OCI-LY7 (cell line): Measurements from ENCODE around the gene MTCH2. TPM values are rescaled to one million over a fixed set of nuclear protein-coding genes. Genes with fewer than 3 reads are reported as not detected.

ENCODE experiments used
- BruUV-seq: library from RNA; stranded (reverse); fragments of 400-500 nt; replicated peaks from 2 replicates; lab custom pipeline; 2021; lab: Mats Ljungman, UMichigan
- CTCF ChIA-PET: fragments of 300-600 bp; sonication (Branson Sonifier 250); formaldehyde crosslinking; loops from one replicate; lab custom pipeline; 2022; ENCODE audit warnings: antibody characterized with exemption; ENCODE audit not compliant: unreplicated experiment; lab: Charles Lee
- POLR2A ChIA-PET: fragments of 300-600 bp; sonication (Branson Sonifier 250); formaldehyde crosslinking; loops from one replicate; lab custom pipeline; 2022; ENCODE audit warnings: antibody characterized with exemption; lab: Charles Lee
- DNase-seq: peaks from one replicate; pipeline ENCODE4 v3.0.0-alpha.2; 2015; ENCODE audit warnings: low spot score
- H2AFZ ChIP-seq: fragments of 200-600 bp; sonication (generic), shearing (Covaris generic); 2 replicates; pipeline ENCODE4 v1.6.1; 2014; ENCODE audit warnings: mild to moderate bottlenecking, antibody characterized with exemption, low read length, moderate library complexity
- H3K27ac ChIP-seq: fragments of 200-600 bp; sonication (generic); 2 replicates; pipeline ENCODE4 v1.5.1; 2014; ENCODE audit warnings: mixed run types, low read depth, mild to moderate bottlenecking, moderate library complexity, low read length, inconsistent platforms; ENCODE audit not compliant: poor library complexity, severe bottlenecking
- H3K36me3 ChIP-seq: fragments of 200-600 bp; sonication (generic); 2 replicates; pipeline ENCODE4 v1.6.1; 2014; ENCODE audit warnings: mild to moderate bottlenecking, antibody characterized with exemption, low read length, moderate library complexity, mixed read lengths; ENCODE audit not compliant: insufficient read depth
- H3K4me1 ChIP-seq: fragments of 200-600 bp; sonication (generic); 2 replicates; pipeline ENCODE4 v1.5.1; 2014; ENCODE audit warnings: mild to moderate bottlenecking, low read length; ENCODE audit not compliant: insufficient read depth, poor library complexity, severe bottlenecking
- H3K4me2 ChIP-seq: fragments of 200-600 bp; sonication (generic); 2 replicates; pipeline ENCODE4 v1.6.1; 2014; ENCODE audit warnings: mild to moderate bottlenecking, low read length
- H3K4me3 ChIP-seq: fragments of 200-600 bp; sonication (generic); 2 replicates; pipeline ENCODE4 v1.5.1; 2014; ENCODE audit warnings: mild to moderate bottlenecking, low read depth, low read length; ENCODE audit not compliant: poor library complexity, severe bottlenecking
- H3K79me2 ChIP-seq: fragments of 200-600 bp; sonication (generic); 2 replicates; pipeline ENCODE4 v1.6.1; 2016; ENCODE audit warnings: low read depth, mild to moderate bottlenecking, low read length, moderate library complexity, mixed read lengths; ENCODE audit not compliant: insufficient read depth
- H3K9me2 ChIP-seq: fragments of 200-600 bp; sonication (generic); 2 replicates; pipeline ENCODE4 v1.6.1; 2016; ENCODE audit warnings: mild to moderate bottlenecking, low read length, mixed read lengths; ENCODE audit not compliant: insufficient read depth
- H3K9me3 ChIP-seq: fragments of 200-600 bp; sonication (generic); 2 replicates; pipeline ENCODE4 v1.6.1; 2014; ENCODE audit warnings: mild to moderate bottlenecking, mixed run types, low read length, mixed read lengths
- H4K20me1 ChIP-seq: fragments of 200-600 bp; sonication (generic); 2 replicates; pipeline ENCODE4 v1.6.1; 2014; ENCODE audit warnings: mild to moderate bottlenecking, antibody characterized with exemption, low read length, moderate library complexity, mixed read lengths; ENCODE audit not compliant: insufficient read depth
- EZH2phosphoT487 ChIP-seq: fragments of 200-600 bp; sonication (generic); IDR thresholded peaks from 2 replicates; pipeline ENCODE4 v1.6.1; 2018; ENCODE audit warnings: low read depth, borderline replicate concordance, mild to moderate bottlenecking, mixed run types, antibody characterized with exemption, low read length, moderate library complexity, mixed read lengths
- intact Hi-C: fragments of 100-400 bp; cut with micrococcal nuclease; formaldehyde crosslinking; loops from one replicate; pipeline ENCODE4 v1.10.0; 2022; ENCODE audit not compliant: unreplicated experiment
- total RNA-seq, 2 experiments: library from RNA; depleted of rRNA in 1 of 2; stranded (reverse); fragments of >200 nt in 1 of 2; shearing (Covaris generic) in 1 of 2; gene quantifications; 2 replicates each; pipeline ENCODE4 v1.2.3, GENCODE V29; 2014 to 2022
- TF ChIP-seq, protein P1 (sequence below): fragments of 200-600 bp; sonication (generic); conservative IDR thresholded peaks from 2 replicates; pipeline ENCODE4 v1.5.1; 2014; ENCODE audit warnings: mild to moderate bottlenecking, antibody characterized with exemption, low read length, moderate library complexity, mixed read lengths

The MTCH2 gene
- total RNA-seq, 2 experiments from 2014 or later: 64.8 to 119 TPM

GRCh38 chr11:47589977-47590861 is 52.1 kb downstream of the MTCH2 start:
- TF ChIP-seq EZH2phosphoT487: no peak
- TF ChIP-seq, protein P1, sequence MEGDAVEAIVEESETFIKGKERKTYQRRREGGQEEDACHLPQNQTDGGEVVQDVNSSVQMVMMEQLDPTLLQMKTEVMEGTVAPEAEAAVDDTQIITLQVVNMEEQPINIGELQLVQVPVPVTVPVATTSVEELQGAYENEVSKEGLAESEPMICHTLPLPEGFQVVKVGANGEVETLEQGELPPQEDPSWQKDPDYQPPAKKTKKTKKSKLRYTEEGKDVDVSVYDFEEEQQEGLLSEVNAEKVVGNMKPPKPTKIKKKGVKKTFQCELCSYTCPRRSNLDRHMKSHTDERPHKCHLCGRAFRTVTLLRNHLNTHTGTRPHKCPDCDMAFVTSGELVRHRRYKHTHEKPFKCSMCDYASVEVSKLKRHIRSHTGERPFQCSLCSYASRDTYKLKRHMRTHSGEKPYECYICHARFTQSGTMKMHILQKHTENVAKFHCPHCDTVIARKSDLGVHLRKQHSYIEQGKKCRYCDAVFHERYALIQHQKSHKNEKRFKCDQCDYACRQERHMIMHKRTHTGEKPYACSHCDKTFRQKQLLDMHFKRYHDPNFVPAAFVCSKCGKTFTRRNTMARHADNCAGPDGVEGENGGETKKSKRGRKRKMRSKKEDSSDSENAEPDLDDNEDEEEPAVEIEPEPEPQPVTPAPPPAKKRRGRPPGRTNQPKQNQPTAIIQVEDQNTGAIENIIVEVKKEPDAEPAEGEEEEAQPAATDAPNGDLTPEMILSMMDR: no peak
- Histone ChIP-seq H3K36me3 (peaks cover 12% of the 10 kb centered on the region), H3K4me2 (no peak overlapping the region), H3K9me2 (no peaks in the 10 kb centered on the region), H3K9me3 (no peaks in the 10 kb centered on the region), H3K4me1 (peaks cover 6% of the 10 kb centered on the region), H3K79me2 (no peaks in the 10 kb centered on the region), H2AFZ (no peak overlapping the region), H4K20me1 (no peaks in the 10 kb centered on the region), H3K27ac (no peak overlapping the region), H3K4me3 (no peak overlapping the region)
- no peak for DNase-seq
- CTCF ChIA-PET: no interaction called here
- BruUV-seq: no TSS peak
- intact Hi-C loops: no loop called here
- POLR2A ChIA-PET: no interaction called here

GRCh38 chr11:47589584-47589976 is 52.8 kb downstream of the MTCH2 start:
- no TSS peak for BruUV-seq
- no peak overlapping the region for H2AFZ ChIP-seq

More at GRCh38 chr11:47589584-47589976, 52.8 kb downstream of the MTCH2 start:
- CTCF ChIA-PET: no interaction called here
- Histone ChIP-seq H3K4me3 (no peak overlapping the region), H3K4me1 (peaks cover 6% of the 10 kb centered on the region), H3K79me2 (no peaks in the 10 kb centered on the region), H3K9me3 (no peaks in the 10 kb centered on the region), H3K27ac (no peak overlapping the region), H3K4me2 (no peak overlapping the region), H3K36me3 (peaks cover 18% of the 10 kb centered on the region), H4K20me1 (no peaks in the 10 kb centered on the region), H3K9me2 (no peaks in the 10 kb centered on the region)
- no peak for DNase-seq
- intact Hi-C loops: no loop called here
- TF ChIP-seq, protein P1: no peak
- no peak for TF ChIP-seq EZH2phosphoT487
- POLR2A ChIA-PET: no interaction called here
